Measurements from ENCODE around the gene TAB2.

TAB2 gene

GRCh38 chr6:149395185-149395584 is 77.7 kb downstream of the TAB2 start:
- Histone ChIP-seq H3K9ac (ENCODE audit: low read length) (no peak overlapping the region), H4K20me1 (ENCODE audit: insufficient read depth, low read length) (peaks cover 37% of the 10 kb centered on the region)
- TF ChIP-seq EZH2phosphoT487 (IDR thresholded peaks at IDR 0.05; ENCODE audit: low read depth) (no peak), CTCF (IDR thresholded peaks at IDR 0.05; ENCODE audit: low read depth, low read length) (no peak)

GRCh38 chr6:149397384-149397783 is 79.9 kb downstream of the TAB2 start:
- Histone ChIP-seq H3K4me3 (ENCODE audit: low read length) (no peak overlapping the region), H3K4me1 (ENCODE audit: low read length) (peaks cover 5% of the 10 kb centered on the region), H3K27me3 (ENCODE audit: low read depth, low read length) (no peaks in the 10 kb centered on the region), H2AFZ (ENCODE audit: low read depth, low read length) (no peak overlapping the region), H4K20me1 (ENCODE audit: insufficient read depth, low read length) (peaks cover 34% of the 10 kb centered on the region), H3K9ac (ENCODE audit: low read length) (no peak overlapping the region), H3K36me3 (replicated peaks; ENCODE audit: low read depth, low read length) (peaks cover 32% of the 10 kb centered on the region), H3K27ac (ENCODE audit: low read length) (no peak overlapping the region), H3K79me2 (ENCODE audit: low read length) (peaks cover 53% of the 10 kb centered on the region), H3K9me3 (ENCODE audit: insufficient read depth, low read length) (no peaks in the 10 kb centered on the region), H3K4me2 (ENCODE audit: low read length) (no peak overlapping the region)
- TF ChIP-seq EZH2phosphoT487 (IDR thresholded peaks at IDR 0.05; ENCODE audit: low read depth) = no peak
- TF ChIP-seq CTCF (IDR thresholded peaks at IDR 0.05; ENCODE audit: low read depth, low read length) = no peak

More at GRCh38 chr6:149395185-149395584, 77.7 kb downstream of the TAB2 start:
- H3K36me3 ChIP-seq (replicated peaks; ENCODE audit: low read depth, low read length) = peaks cover 30% of the 10 kb centered on the region
- no peaks in the 10 kb centered on the region for H3K27me3 ChIP-seq (ENCODE audit: low read depth, low read length)
- no peak overlapping the region for H2AFZ ChIP-seq (ENCODE audit: low read depth, low read length)
- no peak overlapping the region for H3K4me3 ChIP-seq (ENCODE audit: low read length)
- no peak overlapping the region for H3K4me2 ChIP-seq (ENCODE audit: low read length)
- H3K9me3 ChIP-seq (ENCODE audit: insufficient read depth, low read length) = no peaks in the 10 kb centered on the region
- H3K27ac ChIP-seq (ENCODE audit: low read length) = no peak overlapping the region
- H3K4me1 ChIP-seq (ENCODE audit: low read length) = peaks cover 7% of the 10 kb centered on the region
- peaks cover 73% of the 10 kb centered on the region for H3K79me2 ChIP-seq (ENCODE audit: low read length)

- no peak within 1 kb of the TSS for H3K4me2 ChIP-seq (ENCODE audit: low read length)
- peaks cover 12% of the 10 kb centered on the region for H4K20me1 ChIP-seq (ENCODE audit: insufficient read depth, low read length)
- no peaks in the 10 kb centered on the region for H3K27me3 ChIP-seq (ENCODE audit: low read depth, low read length)
- H3K9ac ChIP-seq (ENCODE audit: low read length) = no peak within 1 kb of the TSS
- no peak within 1 kb of the TSS for H3K4me3 ChIP-seq (ENCODE audit: low read length)
- peaks cover 27% of the 10 kb centered on the region for H3K79me2 ChIP-seq (ENCODE audit: low read length)
- no peaks in the 10 kb centered on the region for H3K4me1 ChIP-seq (ENCODE audit: low read length)
- no peak within 1 kb of the TSS for H2AFZ ChIP-seq (ENCODE audit: low read depth, low read length)
- H3K36me3 ChIP-seq (replicated peaks; ENCODE audit: low read depth, low read length) = peaks cover 40% of the 10 kb centered on the region
- no peak for TF ChIP-seq EZH2phosphoT487 (IDR thresholded peaks at IDR 0.05; ENCODE audit: low read depth)
- no peak for TF ChIP-seq CTCF (IDR thresholded peaks at IDR 0.05; ENCODE audit: low read depth, low read length)
- H3K27ac ChIP-seq (ENCODE audit: low read length) = no peak within 1 kb of the TSS
- H3K9me3 ChIP-seq (ENCODE audit: insufficient read depth, low read length) = no peaks in the 10 kb centered on the region
Observed at GRCh38 chr6:149400050-149400449, 82.5 kb downstream of the TAB2 start, which contains the start of gene SUMO4. SUMO4 (plus strand) TSS chr6:149400262; CDS start chr6:149400392, 130 bp downstream.

- Histone ChIP-seq H3K79me2 (ENCODE audit: low read length) (no peaks in the 10 kb centered on the region), H3K4me3 (ENCODE audit: low read length) (no peak overlapping the region), H3K27me3 (ENCODE audit: low read depth, low read length) (no peaks in the 10 kb centered on the region), H3K9ac (ENCODE audit: low read length) (no peak overlapping the region), H3K27ac (ENCODE audit: low read length) (no peak overlapping the region), H3K4me1 (ENCODE audit: low read length) (no peaks in the 10 kb centered on the region), H4K20me1 (ENCODE audit: insufficient read depth, low read length) (no peaks in the 10 kb centered on the region), H3K36me3 (replicated peaks; ENCODE audit: low read depth, low read length) (peaks cover 34% of the 10 kb centered on the region), H3K4me2 (ENCODE audit: low read length) (no peak overlapping the region), H2AFZ (ENCODE audit: low read depth, low read length) (no peak overlapping the region), H3K9me3 (ENCODE audit: insufficient read depth, low read length) (no peaks in the 10 kb centered on the region)
- no peak for TF ChIP-seq CTCF (IDR thresholded peaks at IDR 0.05; ENCODE audit: low read depth, low read length)
- TF ChIP-seq EZH2phosphoT487 (IDR thresholded peaks at IDR 0.05; ENCODE audit: low read depth) = no peak
Observed at GRCh38 chr6:149403534-149403933, 86.0 kb downstream of the TAB2 start.
